ENCODE results near the gene CCL27.

DNA sequence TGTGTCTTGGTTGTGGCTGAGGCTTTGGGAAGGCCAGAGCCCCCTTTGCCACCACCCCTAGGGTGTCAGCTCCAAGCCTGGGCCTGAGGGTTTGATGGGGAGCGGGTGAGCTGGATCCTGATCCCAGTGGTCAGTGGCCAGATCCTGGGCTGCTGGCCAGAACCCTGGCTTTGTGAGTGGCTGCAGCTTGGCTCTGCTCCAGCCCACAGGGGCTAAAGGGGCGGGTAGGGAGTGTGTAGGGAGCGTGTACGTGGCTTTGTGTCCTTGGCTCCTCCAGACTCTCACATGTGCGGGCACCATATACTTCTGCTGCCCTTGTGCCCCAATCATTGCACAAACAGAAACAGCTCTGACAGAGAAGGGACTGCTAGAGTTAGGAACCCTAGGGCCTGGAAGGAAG, 11.6 kb downstream of the CCL27 start:
- TF ChIP-seq, protein P1, sequence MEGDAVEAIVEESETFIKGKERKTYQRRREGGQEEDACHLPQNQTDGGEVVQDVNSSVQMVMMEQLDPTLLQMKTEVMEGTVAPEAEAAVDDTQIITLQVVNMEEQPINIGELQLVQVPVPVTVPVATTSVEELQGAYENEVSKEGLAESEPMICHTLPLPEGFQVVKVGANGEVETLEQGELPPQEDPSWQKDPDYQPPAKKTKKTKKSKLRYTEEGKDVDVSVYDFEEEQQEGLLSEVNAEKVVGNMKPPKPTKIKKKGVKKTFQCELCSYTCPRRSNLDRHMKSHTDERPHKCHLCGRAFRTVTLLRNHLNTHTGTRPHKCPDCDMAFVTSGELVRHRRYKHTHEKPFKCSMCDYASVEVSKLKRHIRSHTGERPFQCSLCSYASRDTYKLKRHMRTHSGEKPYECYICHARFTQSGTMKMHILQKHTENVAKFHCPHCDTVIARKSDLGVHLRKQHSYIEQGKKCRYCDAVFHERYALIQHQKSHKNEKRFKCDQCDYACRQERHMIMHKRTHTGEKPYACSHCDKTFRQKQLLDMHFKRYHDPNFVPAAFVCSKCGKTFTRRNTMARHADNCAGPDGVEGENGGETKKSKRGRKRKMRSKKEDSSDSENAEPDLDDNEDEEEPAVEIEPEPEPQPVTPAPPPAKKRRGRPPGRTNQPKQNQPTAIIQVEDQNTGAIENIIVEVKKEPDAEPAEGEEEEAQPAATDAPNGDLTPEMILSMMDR (IDR thresholded peaks at IDR 0.05; ENCODE audit: low read depth, low read length): no peak
- no peak for TF ChIP-seq EZH2phosphoT487 (IDR thresholded peaks at IDR 0.05; ENCODE audit: low read depth)

All from OCI-LY3 (cell line).